H1 (cell line): ENCODE results near the gene PRKAR2A. TPM values are rescaled to one million over a fixed set of nuclear protein-coding genes. Genes with fewer than 3 reads are reported as not detected.

ENCODE experiments used
- CTCF ChIA-PET: fragments of 300-600 bp; sonication (Branson Sonifier 250); formaldehyde crosslinking; loops from one replicate; lab custom pipeline; 2021; ENCODE audit not compliant: partially characterized antibody; lab: Charles Lee
- POLR2A ChIA-PET: fragments of 300-600 bp; sonication (Branson Sonifier 250); formaldehyde crosslinking; loops from one replicate; lab custom pipeline; 2021; ENCODE audit warnings: inconsistent platforms; ENCODE audit not compliant: partially characterized antibody; lab: Charles Lee
- DNase-seq, 2 experiments: peaks; one replicate each; pipeline versions ENCODE4 v3.0.0 to v3.0.0-alpha.2; 2010 to 2022; ENCODE audit warnings: low spot score in 2 of 2, low read depth in 1 of 2, mixed read lengths in 1 of 2
- FAIRE-seq: peaks from 2 replicates; lab custom pipeline; 2011; peaks lifted over from hg19 to GRCh38; lab: Jason Lieb, UNC
- H2AFZ ChIP-seq: 2 replicates; pipeline ENCODE4 v1.8.1; 2012; ENCODE audit warnings: low read length, inconsistent platforms
- H2AK5ac ChIP-seq: 2 replicates; pipeline ENCODE4 v1.6.1; 2013; ENCODE audit warnings: low read depth, low read length
- H2BK120ac ChIP-seq: replicated peaks from 2 replicates; pipeline ENCODE3; 2013; ENCODE audit warnings: low read depth, low read length, inconsistent platforms
- H2BK12ac ChIP-seq: 2 replicates; pipeline ENCODE4 v1.6.1; 2013; ENCODE audit warnings: low read depth, low read length
- H2BK15ac ChIP-seq: 2 replicates; pipeline ENCODE4 v1.6.1; 2013; ENCODE audit warnings: low read length
- H2BK20ac ChIP-seq: 2 replicates; pipeline ENCODE4 v1.6.1; 2013; ENCODE audit warnings: low read length
- H2BK5ac ChIP-seq: 2 replicates; pipeline ENCODE4 v1.6.1; 2013; ENCODE audit warnings: low read depth, low read length
- H3K14ac ChIP-seq: 2 replicates; pipeline ENCODE4 v1.6.1; 2013; ENCODE audit warnings: inconsistent platforms; ENCODE audit not compliant: insufficient read length
- H3K18ac ChIP-seq: 2 replicates; pipeline ENCODE4 v1.6.1; 2013; ENCODE audit warnings: low read length; ENCODE audit errors: extremely low read depth
- H3K23ac ChIP-seq: 2 replicates; pipeline ENCODE4 v1.6.1; 2013; ENCODE audit warnings: inconsistent platforms; ENCODE audit not compliant: insufficient read length
- H3K23me2 ChIP-seq: 2 replicates; pipeline ENCODE4 v1.6.1; 2013; ENCODE audit warnings: low read depth, low read length
- H3K27ac ChIP-seq: 2 replicates; pipeline ENCODE4 v1.6.1; 2011; ENCODE audit warnings: low read depth, low read length, inconsistent platforms
- H3K27me3 ChIP-seq, 4 experiments: replicated peaks in 1 of 4; 1 replicate in 1 of 4; 2 replicates in 3 of 4; pipeline versions ENCODE4 v1.6.1 to v1.8.1; 2011 to 2013; ENCODE audit warnings: low read length in 3 of 4, mild to moderate bottlenecking in 3 of 4, inconsistent platforms in 2 of 4, mixed read lengths in 2 of 4, moderate library complexity in 1 of 4; ENCODE audit not compliant: control insufficient read depth in 3 of 4, insufficient read depth in 3 of 4; ENCODE audit errors: extremely low read depth in 1 of 4
- H3K36me3 ChIP-seq, 4 experiments: 2 replicates each; pipeline versions ENCODE4 v1.6.1 to v1.8.1; 2011 to 2013; ENCODE audit warnings: mild to moderate bottlenecking in 4 of 4, low read length in 3 of 4, moderate library complexity in 2 of 4, control low read depth in 1 of 4, inconsistent platforms in 1 of 4; ENCODE audit not compliant: insufficient read depth in 4 of 4, control insufficient read depth in 2 of 4
- H3K4ac ChIP-seq: replicated peaks from 2 replicates; pipeline ENCODE3; 2013; ENCODE audit warnings: low read length, low read depth, mixed read lengths, inconsistent platforms; ENCODE audit not compliant: insufficient read length
- H3K4me1 ChIP-seq, 4 experiments: replicated peaks in 1 of 4; 1 replicate in 1 of 4; 2 replicates in 3 of 4; pipeline versions ENCODE4 v1.6.1 to v1.8.1; 2011 to 2013; ENCODE audit warnings: low read length in 3 of 4, inconsistent platforms in 2 of 4, mixed read lengths in 1 of 4; ENCODE audit not compliant: insufficient read depth in 4 of 4, control insufficient read depth in 3 of 4
- H3K4me2 ChIP-seq, 2 experiments: 2 replicates each; pipeline versions ENCODE4 v1.6.1 to v1.8.1; 2011 to 2013; ENCODE audit warnings: low read depth in 2 of 2, low read length in 2 of 2, control low read depth in 1 of 2, inconsistent platforms in 1 of 2, mild to moderate bottlenecking in 1 of 2; ENCODE audit not compliant: insufficient read depth in 1 of 2
- H3K4me3 ChIP-seq, 4 experiments: fragments of 200-600, 300-600 bp in 1 of 4; sonication (generic), shearing (Covaris generic), sonication (Bioruptor Twin) in 1 of 4; 2 replicates each; pipeline versions ENCODE4 v1.5.1 to v1.8.1; 2011 to 2016; ENCODE audit warnings: low read length in 4 of 4, low read depth in 3 of 4, control low read depth in 2 of 4, inconsistent platforms in 2 of 4, mild to moderate bottlenecking in 2 of 4, mixed read lengths in 1 of 4, moderate library complexity in 1 of 4; ENCODE audit not compliant: insufficient read depth in 2 of 4; ENCODE audit errors: extremely low read depth in 1 of 4
- H3K56ac ChIP-seq: replicated peaks from 2 replicates; pipeline ENCODE3; 2013; ENCODE audit warnings: low read depth, mild to moderate bottlenecking, mixed read lengths, low read length, inconsistent platforms; ENCODE audit not compliant: insufficient read length
- H3K79me1 ChIP-seq: 2 replicates; pipeline ENCODE4 v1.6.1; 2013; ENCODE audit warnings: low read depth, low read length, control low read depth
- H3K79me2 ChIP-seq, 2 experiments: 2 replicates each; pipeline versions ENCODE4 v1.6.1 to v1.8.1; 2012 to 2013; ENCODE audit warnings: low read length in 2 of 2, mild to moderate bottlenecking in 2 of 2, inconsistent platforms in 1 of 2; ENCODE audit not compliant: insufficient read depth in 2 of 2, control insufficient read depth in 1 of 2
- H3K9ac ChIP-seq, 4 experiments: replicated peaks in 1 of 4; 1 replicate in 1 of 4; 2 replicates in 3 of 4; pipeline versions ENCODE4 v1.6.1 to v1.8.1; 2011 to 2013; ENCODE audit warnings: low read depth in 3 of 4, low read length in 3 of 4, control low read depth in 2 of 4, mild to moderate bottlenecking in 2 of 4, moderate library complexity in 2 of 4, inconsistent platforms in 1 of 4; ENCODE audit errors: extremely low read depth in 1 of 4
- H3K9me3 ChIP-seq, 2 experiments: 2 replicates each; pipeline versions ENCODE4 v1.6.1 to v1.8.1; 2012 to 2013; ENCODE audit warnings: mild to moderate bottlenecking in 2 of 2, moderate library complexity in 2 of 2, control low read depth in 1 of 2, inconsistent platforms in 1 of 2, low read depth in 1 of 2, low read length in 1 of 2, mixed read lengths in 1 of 2; ENCODE audit not compliant: insufficient read depth in 2 of 2
- H4K20me1 ChIP-seq, 2 experiments: replicated peaks in 1 of 2; 2 replicates each; pipeline versions ENCODE3 to v1.8.1; 2011 to 2013; ENCODE audit warnings: inconsistent platforms in 2 of 2, low read length in 2 of 2, mild to moderate bottlenecking in 1 of 2; ENCODE audit not compliant: insufficient read depth in 2 of 2, control insufficient read depth in 1 of 2
- H4K5ac ChIP-seq: 2 replicates; pipeline ENCODE4 v1.6.1; 2013; ENCODE audit warnings: low read length, low read depth, mixed read lengths, inconsistent platforms; ENCODE audit not compliant: insufficient read length
- H4K8ac ChIP-seq: 2 replicates; pipeline ENCODE4 v1.8.0; 2013; ENCODE audit warnings: mild to moderate bottlenecking, moderate library complexity, low read length, inconsistent platforms; ENCODE audit not compliant: insufficient read depth; ENCODE audit errors: extremely low read depth
- H4K91ac ChIP-seq: replicated peaks from 2 replicates; pipeline ENCODE3; 2013; ENCODE audit warnings: low read length, mixed read lengths, inconsistent platforms; ENCODE audit not compliant: insufficient read length
- CBX8 ChIP-seq: fragments of 300-800, 300-1000 bp; sonication (generic); IDR thresholded peaks from 2 replicates; pipeline ENCODE4 v1.7.1; 2016; ENCODE audit warnings: low read depth, low read length, borderline replicate concordance
- CHD1 ChIP-seq: IDR thresholded peaks from 2 replicates; pipeline ENCODE4 v1.6.1; 2012; ENCODE audit warnings: low read depth, low read length, improper control_type of control experiment
- EP300 ChIP-seq, 2 experiments: IDR thresholded peaks; 1 replicate in 1 of 2; 2 replicates in 1 of 2; pipeline ENCODE4 v1.6.1; 2011 to 2012; ENCODE audit warnings: low read depth in 2 of 2, low read length in 2 of 2, mild to moderate bottlenecking in 2 of 2, borderline replicate concordance in 1 of 2, inconsistent platforms in 1 of 2, moderate library complexity in 1 of 2
- HDAC2 ChIP-seq, 2 experiments: fragments of 300-600 bp in 1 of 2; sonication (generic) in 1 of 2; IDR thresholded peaks; 2 replicates each; pipeline ENCODE4 v1.6.1; 2011 to 2012; ENCODE audit warnings: low read depth in 2 of 2, low read length in 2 of 2, mild to moderate bottlenecking in 2 of 2, moderate library complexity in 2 of 2, borderline replicate concordance in 1 of 2, inconsistent platforms in 1 of 2
- KDM5A ChIP-seq: fragments of 200-600 bp; IDR thresholded peaks from 2 replicates; pipeline ENCODE4 v1.7.1; 2012; ENCODE audit warnings: mild to moderate bottlenecking, low read length, inconsistent platforms, mixed read lengths
- RAD21 ChIP-seq, 2 experiments: IDR thresholded peaks in 1 of 2; conservative IDR thresholded peaks in 1 of 2; 2 replicates each; pipeline ENCODE4 v1.6.1; 2011; ENCODE audit warnings: low read depth in 2 of 2, low read length in 2 of 2, improper control_type of control experiment in 1 of 2, inconsistent platforms in 1 of 2, mild to moderate bottlenecking in 1 of 2, moderate library complexity in 1 of 2
- SP1 ChIP-seq: IDR thresholded peaks from 2 replicates; pipeline ENCODE4 v1.6.1; 2011; ENCODE audit warnings: low read depth, low read length
- TBP ChIP-seq: IDR thresholded peaks from 2 replicates; pipeline ENCODE4 v1.6.1; 2011; ENCODE audit warnings: low read depth, low read length, improper control_type of control experiment
- WGBS, 2 experiments: shearing (Covaris generic) in 1 of 2; methylation state at CpG; one replicate each; pipeline versions ENCODE4 v1.1.6 to v1.1.7; 2013 to 2015; ENCODE audit warnings: low lambda C conversion rate in 2 of 2, mixed read lengths in 2 of 2, inconsistent platforms in 1 of 2, low coverage in 1 of 2, missing lambda C conversion rate in 1 of 2; ENCODE audit not compliant: insufficient replicate concordance in 2 of 2, insufficient coverage in 1 of 2, insufficient read length in 1 of 2; ENCODE audit errors: extremely low coverage in 1 of 2, missing lambda C conversion rate in 1 of 2; 5-methylcytosine and 5-hydroxymethylcytosine counted together
- polyA plus RNA-seq, 7 experiments: library from polyadenylated mRNA; depleted of rRNA in 3 of 7; stranded (reverse) in 5 of 7; unstranded in 2 of 7; fragments of >200 nt in 5 of 7; fragments of 200-250 nt in 2 of 7; gene quantifications; 1 replicate in 5 of 7; 2 replicates in 1 of 7; 4 replicates in 1 of 7; pipeline versions ENCODE4 v1.2.1 to v1.2.3, GENCODE V29; 2011 to 2013; ENCODE audit warnings: missing spikeins in 2 of 7, mixed read lengths in 2 of 7
- total RNA-seq: library from RNA; stranded (reverse); fragmentation: NEBNext Ultra II Directional; extraction: Animal tissue kit (Norgen Biotek cat#: 25700); gene quantifications from 2 replicates; pipeline ENCODE4 v1.2.1, GENCODE V29; 2021

The PRKAR2A gene
- total and polyA plus RNA-seq, 2 of the 8 experiments (the other 6 are each of a cell fraction or from before 2014, with no cell fraction given): 6.3 to 42.4 TPM

GRCh38 chr3:48826451-48826850, 21.2 kb downstream of the PRKAR2A start:
- 89% methylated on average over 2 of the region's 2 CpGs; no CpG with 5 or more reads in 1 of the 2 experiments for WGBS, 2 experiments
- Histone ChIP-seq H3K4ac (no peak overlapping the region), H3K27me3 (no peaks in the 10 kb centered on the region), H3K56ac (no peak overlapping the region), H3K36me3 (no peaks in the 10 kb centered on the region), H3K9ac (no peak overlapping the region), H4K8ac (no peak overlapping the region), H3K23me2 (no peaks in the 10 kb centered on the region), H2BK5ac (no peak overlapping the region), H3K4me3 (no peak overlapping the region), H2BK20ac (no peak overlapping the region), H3K4me1 (no peaks in the 10 kb centered on the region), H3K4me2 (no peak overlapping the region), H3K9me3 (no peaks in the 10 kb centered on the region), H4K20me1 (no peaks in the 10 kb centered on the region), H3K79me2 (no peaks in the 10 kb centered on the region), H2BK12ac (no peak overlapping the region), H3K18ac (no peak overlapping the region), H2BK15ac (no peak overlapping the region), H3K79me1 (no peaks in the 10 kb centered on the region), H3K27ac (no peak overlapping the region), H3K23ac (no peak overlapping the region), H2BK120ac (no peak overlapping the region), H4K91ac (no peak overlapping the region), H4K5ac (no peak overlapping the region), H3K14ac (no peak overlapping the region), H2AK5ac (no peak overlapping the region), H2AFZ (no peak overlapping the region)
- POLR2A ChIA-PET: no interaction called here
- CTCF ChIA-PET: no interaction called here
- no peak for DNase-seq
- FAIRE-seq: no peak
- TF ChIP-seq SP1 (no peak), TBP (no peak), CHD1 (no peak), RAD21 (IDR thresholded peaks at IDR 0.05 in 1 of 2, conservative IDR thresholded peaks at IDR 0.05 in 1 of 2; ENCODE audit: low read depth in 2 of 2, low read length in 2 of 2) (no peak), EP300 (IDR thresholded peaks at IDR 0.05; ENCODE audit: borderline replicate concordance in 1 of 2, low read depth in 2 of 2, low read length in 2 of 2) (no peak), KDM5A (no peak), CBX8 (no peak), HDAC2 (IDR thresholded peaks at IDR 0.05; ENCODE audit: borderline replicate concordance in 1 of 2, low read depth in 2 of 2, low read length in 2 of 2) (no peak)
